ENCODE measurements around the gene KCNQ1. TPM values are rescaled to one million over a fixed set of nuclear protein-coding genes. Genes with fewer than 3 reads are reported as not detected.

Gene KCNQ1
- total and polyA plus RNA-seq, 2 donors (not counting 1 experiment from before 2014, with no cell fraction given) = 21.5 to 28.8 TPM

GRCh38 chr11:2650343-2650867 lies 205.6 kb downstream of the KCNQ1 start:
- POLR2A ChIA-PET = no interaction called here
- Histone ChIP-seq H3K9ac (ENCODE audit: low read length) (no peak overlapping the region), H3K36me3 (replicated peaks in 1 of 2; ENCODE audit: control extremely low read depth in 1 of 2, control insufficient read depth in 1 of 2, extremely low read depth in 1 of 2, insufficient read depth in 2 of 2, low read length in 1 of 2) (peaks cover 0 to 5% of the 10 kb centered on the region in 2 experiments), H3K4me2 (replicated peaks; ENCODE audit: low read depth, low read length, poor library complexity, severe bottlenecking) (no peak overlapping the region), H3K79me2 (ENCODE audit: control insufficient read depth, insufficient read depth, low read length) (peaks cover 6% of the 10 kb centered on the region), H2AFZ (ENCODE audit: insufficient read depth, low read depth, low read length, poor library complexity, severe bottlenecking) (no peak overlapping the region), H3K4me3 (ENCODE audit: control extremely low read depth in 1 of 5, extremely low read depth in 1 of 5, insufficient read depth in 1 of 5, low read depth in 2 of 5, low read length in 4 of 5) (no peak overlapping the region), H3K4me1 (ENCODE audit: control insufficient read depth in 2 of 2, insufficient read depth in 2 of 2, low read length in 2 of 2) (no peaks in the 10 kb centered on the region), H3K9me3 (ENCODE audit: control extremely low read depth in 1 of 3, control insufficient read depth in 2 of 3, insufficient read depth in 1 of 3, low read length in 2 of 3) (peaks cover 12 to 48% (median 30%) of the 10 kb centered on the region in 3 donors), H3K27me3 (replicated peaks in 1 of 4; ENCODE audit: control extremely low read depth in 1 of 4, control insufficient read depth in 3 of 4, insufficient read depth in 4 of 4, low read length in 3 of 4) (no peaks in the 10 kb centered on the region), H4K20me1 (ENCODE audit: control insufficient read depth, insufficient read depth, low read length, poor library complexity, severe bottlenecking) (no peaks in the 10 kb centered on the region), H3K27ac (ENCODE audit: low read length in 2 of 2) (no peak overlapping the region)
- no CpG with 5 or more reads among the region's 2 CpGs for WGBS (ENCODE audit: insufficient coverage)
- CTCF ChIA-PET = no interaction called here
- Mint-ChIP-seq H3K9me3 (ENCODE audit: insufficient read depth) (peaks cover 21% of the 10 kb centered on the region), H3K27ac (no peak overlapping the region), H3K4me1 (no peaks in the 10 kb centered on the region), H3K27me3 (no peaks in the 10 kb centered on the region), H3K4me3 (no peak overlapping the region)
- intact Hi-C loops (cut with micrococcal nuclease) = no loop called here
- DNase-seq = no peak
- no peak for ATAC-seq (ENCODE audit: low read depth)
- TF ChIP-seq CTCF (IDR thresholded peaks at IDR 0.05) = no peak
- no peak for TF ChIP-seq EZH2 (IDR thresholded peaks at IDR 0.05; ENCODE audit: borderline replicate concordance, insufficient read depth, low read depth, low read length, poor library complexity, severe bottlenecking)

- Mint-ChIP-seq H3K4me1 (no peaks in the 10 kb centered on the region), H3K4me3 (no peak overlapping the region), H3K27ac (no peak overlapping the region), H3K9me3 (ENCODE audit: insufficient read depth) (peaks cover 21% of the 10 kb centered on the region), H3K27me3 (no peaks in the 10 kb centered on the region)
- no peaks in the 10 kb centered on the region for H4K20me1 ChIP-seq (ENCODE audit: control insufficient read depth, insufficient read depth, low read length, poor library complexity, severe bottlenecking)
- no peak overlapping the region for H3K9ac ChIP-seq (ENCODE audit: low read length)
- ATAC-seq (ENCODE audit: low read depth) (no peak), DNase-seq (no peak)
- ChIA-PET CTCF (no interaction called here), POLR2A (no interaction called here)
- H3K4me2 ChIP-seq (replicated peaks; ENCODE audit: low read depth, low read length, poor library complexity, severe bottlenecking) = no peak overlapping the region
- no peaks in the 10 kb centered on the region for H3K27me3 ChIP-seq (replicated peaks in 1 of 4; ENCODE audit: control extremely low read depth in 1 of 4, control insufficient read depth in 3 of 4, insufficient read depth in 4 of 4, low read length in 3 of 4)
- no peak for TF ChIP-seq CTCF (IDR thresholded peaks at IDR 0.05)
- TF ChIP-seq EZH2 (IDR thresholded peaks at IDR 0.05; ENCODE audit: borderline replicate concordance, insufficient read depth, low read depth, low read length, poor library complexity, severe bottlenecking) = no peak
- peaks cover 11 to 41% (median 24%) of the 10 kb centered on the region in 3 donors for H3K9me3 ChIP-seq (ENCODE audit: control extremely low read depth in 1 of 3, control insufficient read depth in 2 of 3, insufficient read depth in 1 of 3, low read length in 2 of 3)
- H3K36me3 ChIP-seq (replicated peaks in 1 of 2; ENCODE audit: control extremely low read depth in 1 of 2, control insufficient read depth in 1 of 2, extremely low read depth in 1 of 2, insufficient read depth in 2 of 2, low read length in 1 of 2) = peaks cover 0 to 5% of the 10 kb centered on the region in 2 experiments
- WGBS (ENCODE audit: insufficient coverage) = 97% methylated on average over 4 of the region's 4 CpGs
- H3K4me1 ChIP-seq (ENCODE audit: control insufficient read depth in 2 of 2, insufficient read depth in 2 of 2, low read length in 2 of 2) = no peaks in the 10 kb centered on the region
- intact Hi-C loops (cut with micrococcal nuclease) = no loop called here
- no peak overlapping the region for H2AFZ ChIP-seq (ENCODE audit: insufficient read depth, low read depth, low read length, poor library complexity, severe bottlenecking)
- peaks cover 6% of the 10 kb centered on the region for H3K79me2 ChIP-seq (ENCODE audit: control insufficient read depth, insufficient read depth, low read length)
- no peak overlapping the region for H3K27ac ChIP-seq (ENCODE audit: low read length in 2 of 2)
- H3K4me3 ChIP-seq (ENCODE audit: control extremely low read depth in 1 of 5, extremely low read depth in 1 of 5, insufficient read depth in 1 of 5, low read depth in 2 of 5, low read length in 4 of 5) = no peak overlapping the region
Observed at GRCh38 chr11:2651054-2651617, 206.3 kb downstream of the KCNQ1 start.

All from B cell (primary cell).